ENCODE results near the gene HOXA2.

HOXA2 gene

DNA sequence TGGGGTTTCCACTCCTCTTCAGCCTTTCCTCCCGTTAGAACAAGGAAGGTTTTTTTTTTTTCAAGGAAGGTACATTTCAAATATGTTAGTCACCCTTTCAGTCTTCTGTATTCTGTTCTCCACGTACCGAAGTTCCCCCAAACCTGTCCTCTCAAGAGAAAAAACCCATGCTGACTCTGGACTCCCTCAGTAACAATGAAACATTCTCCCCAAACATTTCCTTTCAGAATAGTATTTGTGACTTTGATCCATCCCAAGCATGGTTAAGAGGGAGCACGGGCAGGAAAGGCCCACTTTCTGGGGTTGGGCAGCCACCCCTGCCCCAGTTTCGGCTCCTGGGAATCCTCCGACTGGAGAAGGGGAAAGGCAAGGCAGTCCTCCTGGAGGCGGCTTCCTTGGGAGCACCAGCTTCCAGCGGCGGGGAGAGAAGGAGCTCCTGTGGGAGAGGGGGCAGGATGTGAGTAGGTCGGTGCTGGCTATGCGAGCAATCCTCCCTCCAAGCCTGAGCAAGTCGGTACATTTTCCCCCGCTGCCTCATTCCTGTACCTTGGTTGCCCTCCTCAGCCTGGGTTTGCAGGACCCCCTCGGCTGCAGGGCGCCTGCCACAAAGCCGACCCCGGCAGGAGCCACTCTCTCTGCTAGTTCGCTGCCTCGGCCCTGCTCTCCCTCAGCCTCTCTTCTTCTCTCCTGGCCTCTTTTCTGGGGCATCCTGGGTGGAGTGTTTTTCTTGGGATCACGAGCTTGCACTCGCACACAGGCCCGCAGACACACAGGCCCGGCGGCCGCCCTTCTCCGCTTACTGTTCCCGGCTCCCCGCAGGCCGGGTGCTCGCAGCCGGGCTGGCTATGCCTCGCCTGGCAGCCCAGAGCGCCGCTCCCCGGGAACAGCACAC lies 4.6 kb downstream of the HOXA2 start:
- no peak for DNase-seq

DNA sequence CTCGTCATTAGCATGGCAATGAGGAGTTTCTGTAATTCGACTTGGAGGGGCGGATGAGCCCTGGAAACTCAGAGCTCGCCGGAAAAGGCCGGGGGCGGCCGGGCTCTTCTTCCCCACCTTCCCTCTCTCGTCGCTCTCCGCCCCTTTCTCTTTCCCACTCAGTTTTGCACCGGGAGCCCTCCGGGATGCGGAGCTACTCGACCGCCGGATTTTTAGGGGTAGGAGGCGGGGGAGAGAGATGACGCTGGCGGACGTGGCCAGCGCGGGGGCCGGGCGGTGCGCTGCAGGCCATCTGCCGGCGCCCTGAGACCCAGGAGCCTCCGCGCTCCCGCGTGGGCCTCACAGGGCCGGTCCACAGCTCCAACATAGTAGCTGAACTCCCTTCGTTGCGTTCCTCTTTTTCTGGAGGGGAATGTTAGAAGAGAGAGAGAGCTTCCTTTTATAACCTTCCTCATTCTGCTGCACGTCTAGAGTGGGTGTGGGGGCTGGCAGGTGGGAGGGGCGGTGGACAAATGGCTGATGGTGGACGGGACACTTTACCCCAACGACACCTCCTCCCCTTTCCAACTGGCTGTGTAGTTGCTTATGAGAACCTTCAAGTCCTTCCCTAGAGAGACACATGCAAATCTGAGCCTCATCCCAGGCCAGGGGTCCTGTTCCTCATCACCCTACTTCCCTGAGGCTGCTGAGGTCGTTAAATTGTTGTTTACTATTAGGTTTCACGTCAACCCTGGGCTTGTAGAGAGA lies 5.5 kb downstream of the HOXA2 start:
- DNase-seq = no peak

DNA sequence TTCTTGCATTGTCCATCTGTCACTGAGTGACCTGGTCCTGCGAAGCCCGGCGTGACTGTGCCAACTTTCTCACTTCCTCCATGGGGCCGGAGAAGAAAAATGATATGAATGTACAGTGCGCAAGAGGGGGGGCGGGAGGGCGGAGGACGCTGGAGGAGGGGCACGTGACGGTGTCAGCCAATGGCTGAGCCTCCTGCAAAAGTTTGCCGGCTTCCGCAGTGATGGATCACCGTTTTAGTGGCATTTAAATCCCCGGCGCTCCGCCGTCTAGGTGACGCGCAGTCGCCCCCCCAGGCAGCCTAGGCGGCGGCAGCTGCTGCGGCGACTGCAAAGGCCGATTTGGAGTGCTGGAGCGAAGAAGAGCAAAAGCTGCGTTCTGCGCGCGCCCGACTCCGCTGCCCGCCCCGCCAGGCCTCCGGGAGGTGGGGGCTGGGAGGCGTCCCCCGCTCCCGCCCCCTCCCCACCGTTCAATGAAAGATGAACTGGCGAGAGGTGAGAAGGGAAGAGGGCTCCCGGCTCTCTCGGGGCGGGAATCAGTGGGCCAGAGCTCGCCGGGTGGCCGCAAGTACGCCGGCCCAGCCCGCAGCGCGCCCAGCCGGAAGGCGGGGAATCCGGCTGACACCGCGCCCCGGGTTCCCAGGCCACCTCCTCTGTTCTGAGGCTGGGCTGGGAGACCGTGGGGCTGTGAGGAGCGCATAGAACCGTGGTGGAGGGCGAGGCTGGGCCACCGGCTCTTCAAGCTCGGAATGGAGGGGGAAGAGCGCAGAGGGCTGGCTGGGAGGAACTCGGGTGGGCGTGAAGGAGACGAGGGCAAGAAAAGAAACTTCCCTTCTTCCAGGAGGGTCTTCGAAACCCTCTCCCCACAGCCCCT lies 6.4 kb downstream of the HOXA2 start, which contains the start of gene HOXA1:
Gene HOXA1 (minus strand): TSS at position 104 of the 871 bp plus-strand sequence. CDS start 88 bp downstream, at position 16.
- peak; percentile 70 for DNase-seq

DNA sequence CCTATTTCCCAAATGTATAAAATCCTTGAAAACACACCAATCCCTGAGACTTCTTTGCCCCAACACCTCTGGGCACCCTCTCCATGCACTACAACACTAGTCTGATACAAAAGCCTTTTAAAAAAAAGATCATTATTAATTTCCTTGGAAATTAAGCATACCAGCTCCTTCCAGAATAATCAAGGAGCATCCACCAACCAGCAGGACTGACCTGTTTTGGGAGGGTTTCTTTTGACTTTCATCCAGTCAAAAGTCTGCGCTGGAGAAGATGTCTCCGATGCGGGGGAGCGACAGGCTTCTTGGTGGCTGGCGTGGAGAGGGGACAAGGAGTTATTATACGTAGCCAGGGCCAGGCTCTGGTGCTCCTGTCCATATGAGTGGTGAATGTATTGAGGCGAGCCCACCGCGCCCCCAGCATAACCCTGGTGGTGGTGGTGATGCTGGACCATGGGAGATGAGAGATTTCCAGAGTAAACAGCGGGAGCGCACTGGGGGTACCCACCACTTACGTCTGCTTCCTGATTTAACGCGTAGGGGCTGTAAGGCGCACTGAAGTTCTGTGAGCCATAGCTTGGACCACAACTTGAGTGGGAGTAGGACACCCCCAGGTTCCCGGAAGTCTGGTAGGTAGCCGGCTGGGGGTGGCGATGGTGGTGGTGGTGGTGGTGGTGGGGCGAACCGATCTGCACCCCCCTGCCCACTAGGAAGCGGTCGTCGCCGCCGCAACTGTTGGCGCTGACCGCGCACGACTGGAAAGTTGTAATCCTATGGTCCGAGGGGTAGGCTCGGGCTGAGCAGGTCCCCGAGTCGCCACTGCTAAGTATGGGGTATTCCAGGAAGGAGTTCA lies 7.2 kb downstream of the HOXA2 start:
- no peak for DNase-seq

DNA sequence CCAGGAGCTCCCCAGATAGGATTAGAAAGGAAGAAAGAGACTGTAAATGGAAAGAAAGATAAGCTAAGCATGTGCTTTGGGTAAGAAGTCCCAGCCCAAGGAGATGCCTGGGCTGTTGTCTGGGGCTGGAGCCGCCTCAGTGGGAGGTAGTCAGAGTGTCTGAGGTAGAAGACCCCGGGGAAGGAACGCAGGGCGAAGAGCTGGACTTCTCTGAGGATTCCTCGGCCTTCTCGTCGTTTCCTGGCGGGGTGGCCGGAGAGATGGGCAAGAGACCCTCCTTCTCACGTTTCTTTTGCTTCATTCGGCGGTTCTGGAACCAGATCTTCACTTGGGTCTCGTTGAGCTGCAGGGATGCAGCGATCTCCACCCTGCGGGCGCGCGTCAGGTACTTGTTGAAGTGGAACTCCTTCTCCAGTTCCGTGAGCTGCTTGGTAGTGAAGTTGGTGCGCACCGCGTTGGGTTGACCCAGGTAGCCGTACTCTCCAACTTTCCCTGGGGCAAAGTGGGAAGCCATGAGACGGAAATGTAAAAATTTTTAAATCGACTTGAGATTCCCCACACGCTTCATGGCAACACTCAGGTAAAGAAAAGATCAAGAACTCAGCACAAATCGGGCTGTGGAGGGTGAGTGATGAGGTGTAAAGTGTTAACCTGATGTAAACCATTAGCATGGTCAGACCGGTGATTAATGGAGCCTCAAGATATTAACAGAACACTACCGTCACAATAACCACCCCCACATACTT lies 8.0 kb downstream of the HOXA2 start:
- DNase-seq = no peak

DNA sequence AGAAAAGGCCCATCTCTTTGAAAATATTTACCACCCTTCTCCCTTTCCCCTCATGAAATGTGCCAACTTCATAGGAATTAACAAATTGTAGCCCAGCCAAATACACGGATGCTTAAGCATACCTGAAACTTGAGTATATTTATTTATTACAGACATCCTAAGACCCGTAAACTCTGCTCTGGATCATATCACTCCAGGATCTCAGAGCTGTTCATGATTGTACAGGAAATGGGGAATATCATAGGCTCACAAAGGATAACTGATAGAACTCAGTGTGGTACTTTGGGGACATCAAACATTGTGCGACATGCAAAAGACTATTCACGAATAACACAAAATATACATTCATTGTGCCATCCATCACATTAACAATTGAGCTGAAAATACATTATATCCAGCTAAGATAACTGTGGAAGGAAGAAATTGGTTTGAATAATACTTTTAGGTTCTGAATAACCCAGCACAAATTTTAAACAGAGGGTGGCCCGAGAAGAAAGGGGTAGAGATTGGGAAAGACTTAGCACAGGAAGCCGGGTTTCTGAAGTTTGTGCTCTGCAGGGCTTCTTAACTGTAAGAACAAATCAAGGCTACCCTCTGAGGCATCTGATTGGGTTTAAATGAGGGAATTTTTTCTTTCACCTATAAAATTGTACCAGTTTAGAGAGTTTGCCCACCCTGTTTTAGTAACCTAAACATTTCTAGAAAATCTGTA lies 9.1 kb downstream of the HOXA2 start:
- DNase-seq = no peak

DNA sequence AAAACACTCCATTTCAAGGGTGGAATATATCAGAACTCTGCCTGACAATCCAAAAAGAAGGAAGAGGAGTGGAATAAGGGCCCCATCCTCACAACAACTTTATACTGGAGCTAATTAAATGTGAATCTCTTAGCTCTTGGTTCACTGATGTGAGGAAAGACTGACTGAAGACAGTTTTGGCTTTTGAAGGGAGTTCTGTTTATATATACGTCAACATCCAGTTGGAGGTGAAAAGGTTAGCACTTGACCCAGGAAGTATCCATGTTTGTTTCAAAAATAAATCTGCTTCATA lies 9.7 kb downstream of the HOXA2 start:
- DNase-seq = no peak

DNA sequence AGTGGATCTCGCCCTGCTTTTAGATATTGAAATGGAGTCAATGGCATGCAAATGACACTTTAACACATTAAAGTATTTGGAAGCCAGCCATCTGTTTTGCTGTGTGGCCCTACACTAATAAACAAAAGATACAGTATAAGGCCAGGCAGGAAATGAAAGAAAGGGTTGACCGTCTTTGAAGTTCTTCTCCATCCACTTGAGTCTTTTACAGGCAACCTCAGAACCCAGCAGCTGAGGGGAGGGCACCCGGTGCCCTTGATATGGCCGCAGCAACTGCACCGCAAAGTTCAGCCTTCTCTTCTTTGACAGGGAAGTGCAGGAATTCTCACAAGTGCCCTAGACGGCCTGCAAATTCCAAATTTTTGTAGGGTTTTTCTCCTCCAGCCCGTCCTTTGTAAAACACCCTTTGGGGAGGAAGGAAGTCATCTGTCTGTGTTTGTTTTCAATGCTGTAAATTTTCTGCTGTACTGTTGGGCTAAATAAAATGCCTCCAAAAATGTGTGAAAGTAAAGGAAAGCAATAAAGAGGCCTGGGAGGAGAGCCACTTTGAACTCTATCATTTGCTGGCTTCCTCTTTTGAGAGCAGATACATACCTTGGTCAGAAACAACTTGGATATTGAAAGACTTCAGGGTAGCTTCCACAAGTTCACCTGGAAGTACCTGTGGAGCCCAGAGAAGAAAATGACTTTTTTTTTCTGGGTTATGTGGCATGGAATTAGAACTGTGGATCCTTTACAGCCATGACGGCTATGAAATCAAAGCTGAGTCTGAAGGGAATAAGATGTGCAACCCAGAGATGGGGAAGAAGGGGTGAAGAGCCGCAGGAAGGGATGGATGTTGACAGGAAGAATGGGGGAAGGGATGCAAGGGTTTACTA lies 10.3 kb downstream of the HOXA2 start:
- DNase-seq = no peak

DNA sequence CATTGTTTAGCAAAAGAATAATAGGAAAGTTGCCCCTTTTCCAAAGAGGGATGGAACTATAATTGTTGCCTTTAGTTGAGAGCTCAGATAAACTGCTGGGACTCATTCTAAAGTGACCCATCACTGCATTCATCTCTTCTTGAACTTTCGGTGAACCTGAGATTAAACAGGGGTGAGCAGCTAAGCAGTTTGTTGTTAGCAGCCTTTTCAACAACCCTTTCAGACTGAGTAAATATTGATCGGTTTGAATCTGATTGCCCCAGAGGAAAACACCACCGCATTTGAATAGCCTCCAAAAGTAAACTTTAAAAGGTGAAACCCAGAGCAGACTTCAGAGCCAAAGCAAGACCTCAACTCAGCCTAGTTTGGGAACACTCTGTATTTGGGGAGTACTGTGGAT lies 11.4 kb downstream of the HOXA2 start:
- no peak for DNase-seq

DNA sequence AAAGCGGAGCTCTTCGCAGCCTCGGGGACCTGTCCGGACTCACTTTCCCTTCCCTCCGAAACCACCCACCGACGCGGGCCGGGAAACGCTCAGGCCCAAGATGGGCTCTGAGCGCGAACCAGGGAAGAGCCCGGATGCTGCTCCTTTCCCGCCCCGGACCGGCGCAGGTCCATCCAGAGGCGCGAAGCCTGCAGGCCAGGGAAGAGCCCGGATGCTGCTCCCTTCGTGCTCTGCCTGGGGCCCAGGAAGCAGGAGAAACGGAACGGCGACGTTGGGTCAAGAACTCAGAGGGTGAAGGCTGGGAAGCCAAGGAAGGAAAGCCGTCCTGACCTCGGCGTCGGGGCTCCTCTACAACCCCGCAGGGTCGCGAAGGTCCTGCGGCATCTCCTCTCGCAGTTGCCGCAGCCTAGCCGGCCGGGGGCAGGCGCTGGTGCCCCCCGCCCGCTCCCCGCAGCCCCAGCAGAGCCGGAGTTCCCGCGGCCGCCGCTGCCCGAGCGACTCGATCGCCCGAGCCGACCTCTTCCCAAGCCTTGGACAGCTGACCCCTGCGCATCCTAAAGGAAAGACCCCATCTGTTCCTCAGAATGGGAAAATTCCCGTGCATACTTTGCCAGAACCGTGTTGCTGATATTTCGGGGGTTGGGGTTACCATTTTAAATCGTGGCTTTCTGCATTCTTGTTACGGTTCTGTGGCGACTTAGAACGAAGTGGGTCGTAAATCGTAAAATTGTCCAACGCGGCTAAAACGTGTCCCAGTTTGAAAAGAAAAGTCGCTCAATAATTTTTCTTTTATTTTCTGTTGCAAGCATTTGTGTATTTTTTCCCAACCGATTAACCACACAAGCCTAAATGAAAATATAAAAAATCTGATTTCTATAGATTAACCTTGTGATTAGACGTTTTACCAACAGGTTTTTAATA lies 14.2 kb downstream of the HOXA2 start:
- DNase-seq = no peak

DNA sequence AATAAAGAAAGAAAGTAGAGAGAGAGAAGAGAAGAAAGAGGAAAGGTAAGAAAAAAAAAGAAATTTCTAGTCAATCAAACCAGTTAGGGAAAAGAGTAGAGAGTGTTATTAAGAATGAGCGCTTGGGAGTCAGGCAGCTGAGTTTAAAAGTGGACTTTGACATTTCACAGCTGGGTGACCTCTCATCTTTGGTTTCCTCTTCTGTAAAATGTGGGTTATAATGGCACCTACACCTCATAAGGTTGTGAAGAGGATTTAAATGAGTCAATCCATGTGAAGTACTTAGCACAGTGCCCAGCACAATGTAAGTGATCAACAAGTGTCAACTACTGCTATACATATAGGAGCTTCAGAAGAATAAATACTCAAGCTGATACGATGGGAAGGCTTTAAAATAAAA lies 18.8 kb downstream of the HOXA2 start:
- no peak for DNase-seq

DNA sequence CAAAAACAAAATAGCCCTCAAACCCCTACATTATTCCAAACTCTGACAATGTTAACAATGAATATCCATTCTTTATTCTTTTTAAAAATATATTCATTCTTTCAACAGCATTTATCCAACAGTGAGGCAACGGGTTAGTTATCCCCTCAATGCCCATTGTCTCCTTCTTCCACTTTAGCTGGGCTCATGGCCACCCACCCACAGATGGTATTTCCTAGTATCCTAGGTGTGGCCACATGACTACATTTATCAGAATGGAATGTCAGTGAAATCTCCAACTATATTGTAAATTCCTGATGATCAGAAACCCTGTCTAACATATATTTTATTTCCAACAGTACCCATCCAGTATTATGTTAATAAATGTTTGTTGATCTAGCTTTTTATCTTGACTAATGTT lies 20.3 kb downstream of the HOXA2 start:
- no peak for DNase-seq

DNA sequence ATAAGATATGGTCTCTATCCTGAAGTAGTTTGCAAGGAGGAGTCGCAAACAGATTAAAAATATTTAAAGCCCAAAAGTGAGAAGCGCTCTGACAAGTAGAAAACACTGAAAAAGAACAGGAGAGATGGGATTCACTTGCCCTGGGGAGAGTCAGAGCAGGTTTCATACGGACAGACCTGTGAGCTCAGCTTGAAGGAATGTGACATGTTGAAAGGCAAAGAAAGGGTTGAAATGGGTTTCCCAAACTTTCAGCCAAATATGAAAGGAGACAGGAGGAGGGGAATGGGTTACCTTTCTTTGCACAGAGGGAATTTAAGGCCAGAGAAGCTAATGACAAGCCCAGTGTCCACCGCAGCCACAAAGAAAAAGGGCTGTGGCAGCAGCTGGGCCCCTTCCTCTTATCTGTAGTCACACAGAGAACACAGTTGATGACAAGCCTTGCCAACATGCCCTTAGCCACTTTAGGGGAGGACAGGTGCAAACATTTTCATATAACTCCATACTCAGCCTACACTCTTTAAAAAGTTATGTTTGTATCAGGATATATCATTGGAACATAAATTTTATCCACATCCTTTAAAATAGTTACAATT lies 21.5 kb downstream of the HOXA2 start:
- DNase-seq = no peak

DNA sequence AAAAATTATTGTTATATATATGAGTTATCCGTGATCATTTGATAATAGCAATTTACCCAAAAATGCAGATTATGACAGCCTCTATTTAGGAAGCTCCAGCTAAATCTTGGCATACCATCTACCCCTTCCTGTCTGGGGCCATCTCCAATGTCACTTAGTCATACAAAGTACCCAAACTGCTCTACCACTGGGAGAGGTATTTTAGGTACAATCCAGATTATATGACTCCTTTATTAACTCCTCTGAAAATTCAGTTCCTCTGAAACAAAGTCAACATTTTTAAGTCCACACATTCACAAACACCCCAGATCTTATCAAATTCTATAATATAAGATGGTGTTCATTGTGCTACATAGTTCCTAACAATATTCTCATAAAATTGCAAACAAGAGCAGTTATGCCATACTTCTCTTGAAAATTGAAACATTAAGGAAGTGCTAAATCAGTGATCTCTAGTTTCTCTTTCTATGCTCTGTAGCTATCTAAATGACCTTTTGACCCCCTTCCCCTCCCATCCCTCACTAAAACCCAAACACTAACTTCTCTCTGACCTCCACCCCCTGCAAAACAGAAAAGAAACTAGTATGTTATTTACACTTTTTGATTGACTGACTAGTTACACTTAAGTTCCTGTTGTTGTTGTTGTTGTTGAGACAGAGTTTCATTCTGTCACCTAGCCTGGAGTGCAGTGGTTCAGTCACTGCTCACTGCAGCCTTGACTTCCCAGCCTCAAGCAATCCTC lies 23.1 kb downstream of the HOXA2 start:
- DNase-seq = no peak

DNA sequence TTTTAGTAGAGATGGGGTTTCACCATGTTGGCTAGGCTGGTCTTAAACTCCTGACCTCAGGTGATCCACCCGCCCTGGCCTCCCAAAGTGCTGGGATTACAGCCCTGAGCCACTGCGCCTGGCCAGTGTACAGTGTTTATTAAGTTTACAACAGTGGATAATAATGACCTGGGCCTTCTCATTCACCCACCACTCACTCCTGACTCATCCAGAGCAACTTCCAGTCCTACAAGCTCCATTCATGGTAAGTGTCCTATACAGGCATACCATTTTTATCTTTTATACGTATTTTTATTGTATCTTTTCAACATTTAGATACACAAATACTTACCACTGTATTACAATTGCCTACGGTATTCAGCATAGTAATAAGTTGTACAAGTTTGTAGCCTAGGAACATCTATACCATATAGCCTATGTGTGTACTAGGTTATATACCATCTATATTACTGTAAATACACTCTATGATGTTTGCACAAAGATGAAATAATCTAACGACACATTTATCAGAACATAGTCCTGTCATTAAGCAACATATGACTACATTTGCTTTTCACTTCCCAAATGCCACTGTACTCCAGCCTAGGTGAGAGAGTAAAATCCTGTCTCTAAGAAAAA lies 23.8 kb downstream of the HOXA2 start:
- DNase-seq = no peak

DNA sequence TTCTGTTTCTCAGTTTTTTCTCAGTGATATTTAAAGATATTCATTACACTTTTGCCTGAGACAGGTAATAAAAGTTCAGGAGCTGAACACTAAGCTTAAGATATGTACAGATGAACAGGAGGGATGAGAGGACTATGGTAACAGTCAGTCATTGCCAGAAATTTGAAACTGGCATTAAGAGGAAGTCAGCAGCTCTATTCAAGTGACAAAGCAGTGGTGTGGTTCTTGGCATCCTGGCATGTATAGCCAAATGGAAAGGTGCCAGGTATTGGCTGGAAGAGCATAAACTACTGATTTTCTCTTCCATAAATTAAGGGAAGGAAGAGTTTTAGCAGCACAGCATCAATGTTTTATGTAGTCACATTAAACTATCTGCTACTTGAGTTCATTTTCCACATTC lies 29.4 kb downstream of the HOXA2 start:
- DNase-seq = no peak
